Natural killer cell (primary cell): ENCODE data around the gene RBM33. TPM values are rescaled to one million over a fixed set of nuclear protein-coding genes. Genes with fewer than 3 reads are reported as not detected.

ENCODE experiments used
- ATAC-seq, 3 donors: fragments of 150-1000 bp in 2 of 3; fragments of 200-7000 bp in 1 of 3; cut with Tn5 transposase; 1 replicate in 1 of 3; 2 replicates in 2 of 3; pipeline ENCODE4 v1.10.0; 2021; ENCODE audit warnings: mild to moderate bottlenecking in 2 of 3, moderate library complexity in 2 of 3
- DNase-seq, 2 donors: peaks; one replicate each; pipeline versions ENCODE4 v3.0.0 to v3.0.0-alpha.2; 2013 to 2021; ENCODE audit warnings: mixed read lengths in 1 of 2
- H3K27ac ChIP-seq: one replicate; pipeline ENCODE4 v1.5.1; 2013; ENCODE audit warnings: mild to moderate bottlenecking, low read length
- H3K27me3 ChIP-seq: one replicate; pipeline ENCODE4 v1.6.1; 2013; ENCODE audit warnings: low read length; ENCODE audit not compliant: control insufficient read depth, insufficient read depth
- H3K36me3 ChIP-seq: one replicate; pipeline ENCODE4 v1.6.1; 2013; ENCODE audit warnings: low read length; ENCODE audit not compliant: control insufficient read depth, insufficient read depth
- H3K4me1 ChIP-seq: one replicate; pipeline ENCODE4 v1.6.1; 2013; ENCODE audit warnings: low read length; ENCODE audit not compliant: control insufficient read depth, insufficient read depth
- H3K4me3 ChIP-seq: one replicate; pipeline ENCODE4 v1.5.1; 2013; ENCODE audit warnings: low read length
- H3K9me3 ChIP-seq: one replicate; pipeline ENCODE4 v1.6.1; 2013; ENCODE audit warnings: low read length; ENCODE audit not compliant: control insufficient read depth, insufficient read depth
- H3K27ac Mint-ChIP-seq, 2 donors: one replicate each; pipeline ENCODE4 v1.8.0; 2022; ENCODE audit warnings: mild to moderate bottlenecking in 2 of 2, mixed read lengths in 2 of 2, moderate library complexity in 1 of 2
- H3K27me3 Mint-ChIP-seq, 2 donors: one replicate each; pipeline ENCODE4 v1.8.0; 2022; ENCODE audit warnings: low read depth in 2 of 2, mixed read lengths in 2 of 2
- H3K36me3 Mint-ChIP-seq: one replicate; pipeline ENCODE4 v1.8.0; 2022; ENCODE audit warnings: mixed read lengths
- H3K4me1 Mint-ChIP-seq, 2 donors: one replicate each; pipeline ENCODE4 v1.8.0; 2022; ENCODE audit warnings: mixed read lengths in 2 of 2
- H3K4me3 Mint-ChIP-seq: one replicate; pipeline ENCODE4 v1.8.0; 2022; ENCODE audit warnings: mild to moderate bottlenecking, moderate library complexity, mixed read lengths
- H3K9me3 Mint-ChIP-seq, 2 donors: one replicate each; pipeline ENCODE4 v1.8.0; 2022; ENCODE audit warnings: mixed read lengths in 2 of 2
- CTCF ChIP-seq: fragments of 200-600 bp; IDR thresholded peaks from one replicate; pipeline ENCODE4 v1.8.0; 2022; ENCODE audit warnings: antibody characterized with exemption
- WGBS: methylation state at CpG from one replicate; pipeline ENCODE4 v1.1.7; 2013; ENCODE audit warnings: missing lambda C conversion rate; ENCODE audit not compliant: insufficient coverage; 5-methylcytosine and 5-hydroxymethylcytosine counted together
- intact Hi-C: fragments of 100-400 bp; cut with micrococcal nuclease; formaldehyde crosslinking; loops from one replicate; pipeline ENCODE4 v1.14.2; 2022
- total RNA-seq, 4 donors: library from RNA; stranded (reverse); fragments of 120-200 nt in 1 of 4; gene quantifications; one replicate each; pipeline versions ENCODE4 v1.2.3 to v1.2.4, GENCODE V29; 2013 to 2022

The RBM33 gene
- total RNA-seq, 3 donors from 2014 or later (not counting 1 experiment from before 2014, with no cell fraction given) = 161 to 182 (median 182) TPM

- intact Hi-C loops = no loop called here
- DNase-seq = no peak
- H3K27ac Mint-ChIP-seq = no peak overlapping the region
- peaks cover 42 to 47% of the 10 kb centered on the region in 2 donors for H3K27me3 Mint-ChIP-seq
- H3K4me3 ChIP-seq = no peak overlapping the region
- no peaks in the 10 kb centered on the region for H3K36me3 Mint-ChIP-seq
- no peaks in the 10 kb centered on the region for H3K36me3 ChIP-seq
- peaks cover 24% of the 10 kb centered on the region for H3K27me3 ChIP-seq
- no peaks in the 10 kb centered on the region for H3K9me3 Mint-ChIP-seq
- no peak for TF ChIP-seq CTCF
- no peak overlapping the region for H3K4me3 Mint-ChIP-seq
- no peak overlapping the region for H3K27ac ChIP-seq
- peaks cover 6 to 14% of the 10 kb centered on the region in 2 donors for H3K4me1 Mint-ChIP-seq
- H3K9me3 ChIP-seq = no peaks in the 10 kb centered on the region
- ATAC-seq = no peak
- peaks cover 5% of the 10 kb centered on the region for H3K4me1 ChIP-seq
- 14% methylated on average over 18 of the region's 19 CpGs for WGBS
Measured at GRCh38 chr7:155813546-155814315, 169.3 kb downstream of the RBM33 start.

- Histone ChIP-seq H3K27me3 (peaks cover 18% of the 10 kb centered on the region), H3K27ac (no peak overlapping the region), H3K36me3 (no peaks in the 10 kb centered on the region), H3K4me1 (peaks cover 5% of the 10 kb centered on the region), H3K9me3 (no peaks in the 10 kb centered on the region), H3K4me3 (no peak overlapping the region)
- peaks cover 42 to 43% of the 10 kb centered on the region in 2 donors for H3K27me3 Mint-ChIP-seq
- ATAC-seq (no peak), DNase-seq (no peak)
- no peak overlapping the region for H3K27ac Mint-ChIP-seq
- H3K9me3 Mint-ChIP-seq = no peaks in the 10 kb centered on the region
- H3K4me3 Mint-ChIP-seq = no peak overlapping the region
- 12% methylated on average over 21 of the region's 22 CpGs for WGBS
- no peak for TF ChIP-seq CTCF
- intact Hi-C loops = no loop called here
- no peaks in the 10 kb centered on the region for H3K36me3 Mint-ChIP-seq
- H3K4me1 Mint-ChIP-seq = peaks cover 6 to 14% of the 10 kb centered on the region in 2 donors
Measured at GRCh38 chr7:155814316-155815276, 170.1 kb downstream of the RBM33 start.

- H3K36me3 Mint-ChIP-seq = no peaks in the 10 kb centered on the region
- TF ChIP-seq CTCF = no peak
- H3K4me3 ChIP-seq = no peak overlapping the region
- intact Hi-C loops = no loop called here
- peaks cover 6 to 14% of the 10 kb centered on the region in 2 donors for H3K4me1 Mint-ChIP-seq
- no peaks in the 10 kb centered on the region for H3K36me3 ChIP-seq
- no peak overlapping the region for H3K27ac Mint-ChIP-seq
- ATAC-seq (peak in 1 of 3 donors; percentile 74), DNase-seq (peak in 1 of 2 donors; percentile 71)
- H3K9me3 ChIP-seq = no peaks in the 10 kb centered on the region
- WGBS = 29% methylated on average over 20 of the region's 20 CpGs
- H3K27ac ChIP-seq = no peak overlapping the region
- H3K9me3 Mint-ChIP-seq = no peaks in the 10 kb centered on the region
- peaks cover 5% of the 10 kb centered on the region for H3K4me1 ChIP-seq
- peaks cover 11% of the 10 kb centered on the region for H3K27me3 ChIP-seq
- H3K4me3 Mint-ChIP-seq = no peak overlapping the region
- H3K27me3 Mint-ChIP-seq = peaks cover 40% of the 10 kb centered on the region in 2 donors
Measured at GRCh38 chr7:155815332-155816191, 171.1 kb downstream of the RBM33 start.
